HCT116 (cell line): ENCODE measurements around the gene IL3RA. TPM values are rescaled to one million over a fixed set of nuclear protein-coding genes. Genes with fewer than 3 reads are reported as not detected.

Experiments
- ATAC-seq: fragments of 200-7000 bp; cut with Tn5 transposase; 2 replicates; pipeline ENCODE4 v1.9.1; 2020; ENCODE audit warnings: mild to moderate bottlenecking, moderate library complexity
- BruUV-seq: library from RNA; stranded (reverse); fragments of 400-500 nt; replicated peaks from 2 replicates; lab custom pipeline; 2021; lab: Mats Ljungman, UMichigan
- CTCF ChIA-PET: fragments of 300-600 bp; sonication (Branson Sonifier 250); formaldehyde crosslinking; loops from one replicate; lab custom pipeline; 2021; ENCODE audit warnings: antibody characterized with exemption; lab: Charles Lee
- POLR2A ChIA-PET: fragments of 300-600, 350-600 bp; sonication (Branson Sonifier 250); formaldehyde crosslinking; loops from one replicate; lab custom pipeline; 2021; ENCODE audit warnings: antibody characterized with exemption; lab: Charles Lee
- RAD21 ChIA-PET, 2 experiments: fragments of 300-600 bp; sonication (Branson Sonifier 250); formaldehyde crosslinking; loops; one replicate each; lab custom pipeline; 2023; ENCODE audit warnings: low total read pairs in 2 of 2; ENCODE audit not compliant: uncharacterized antibody in 2 of 2, unreplicated experiment in 2 of 2, low non-redundant PET in 1 of 2; lab: Charles Lee
- DNase-seq: peaks from one replicate; pipeline ENCODE4 v3.0.0-alpha.2; 2010; ENCODE audit warnings: low read depth, low spot score
- H2AFZ ChIP-seq: fragments of 200-600 bp; shearing (Covaris generic), sonication (generic); 2 replicates; pipeline ENCODE4 v1.6.1; 2017; ENCODE audit warnings: low read depth, mixed run types, mixed read lengths, antibody characterized with exemption, low read length; ENCODE audit not compliant: poor library complexity, severe bottlenecking
- H3K27ac ChIP-seq: 2 replicates; pipeline ENCODE4 v1.5.1; 2012; ENCODE audit warnings: low read depth, low read length
- H3K27me3 ChIP-seq: fragments of 200-600 bp; sonication (generic); 2 replicates; pipeline ENCODE4 v1.6.1; 2016; ENCODE audit warnings: mixed run types, low read length, mixed read lengths; ENCODE audit not compliant: insufficient read depth
- H3K36me3 ChIP-seq, 2 experiments: fragments of 200-500 bp in 1 of 2; fragments of 200-600 bp in 1 of 2; sonication (Bioruptor generic) in 1 of 2; sonication (generic) in 1 of 2; 2 replicates each; pipeline versions ENCODE4 v1.5.1 to v1.6.1; 2014 to 2016; ENCODE audit warnings: low read length in 2 of 2, inconsistent platforms in 1 of 2, mixed read lengths in 1 of 2, mixed run types in 1 of 2; ENCODE audit not compliant: insufficient read depth in 2 of 2, control insufficient read depth in 1 of 2
- H3K4me1 ChIP-seq, 2 experiments: fragments of 200-600 bp in 1 of 2; sonication (generic) in 1 of 2; 2 replicates each; pipeline versions ENCODE4 v1.5.1 to v1.6.1; 2012 to 2017; ENCODE audit warnings: low read length in 2 of 2, inconsistent platforms in 1 of 2, mild to moderate bottlenecking in 1 of 2, mixed read lengths in 1 of 2, mixed run types in 1 of 2, moderate library complexity in 1 of 2; ENCODE audit not compliant: insufficient read depth in 2 of 2, control insufficient read depth in 1 of 2
- H3K4me2 ChIP-seq: fragments of 200-600 bp; sonication (generic); 2 replicates; pipeline ENCODE4 v1.6.1; 2017; ENCODE audit warnings: mixed run types, low read length, mixed read lengths
- H3K4me3 ChIP-seq, 2 experiments: fragments of 200-600 bp in 1 of 2; sonication (generic) in 1 of 2; replicated peaks in 1 of 2; 2 replicates each; pipeline ENCODE4 v1.5.1; 2011 to 2016; ENCODE audit warnings: low read length in 2 of 2, control low read depth in 1 of 2, low read depth in 1 of 2, mild to moderate bottlenecking in 1 of 2, mixed read lengths in 1 of 2, mixed run types in 1 of 2
- H3K79me2 ChIP-seq: fragments of 200-600 bp; sonication (generic); 2 replicates; pipeline ENCODE4 v1.6.1; 2017; ENCODE audit warnings: mild to moderate bottlenecking, mixed run types, low read length, moderate library complexity, mixed read lengths; ENCODE audit not compliant: insufficient read depth
- H3K9ac ChIP-seq: fragments of 200-600 bp; sonication (generic); 2 replicates; pipeline ENCODE4 v1.6.1; 2016; ENCODE audit warnings: low read length, mixed read lengths
- H3K9me2 ChIP-seq: fragments of 200-600 bp; sonication (generic), shearing (Covaris generic); 2 replicates; pipeline ENCODE4 v1.6.1; 2017; ENCODE audit warnings: mixed run types, mild to moderate bottlenecking, moderate library complexity; ENCODE audit not compliant: insufficient read depth
- H3K9me3 ChIP-seq, 2 experiments: fragments of 200-500 bp in 1 of 2; fragments of 200-600 bp in 1 of 2; sonication (Bioruptor generic) in 1 of 2; sonication (generic) in 1 of 2; 2 replicates each; pipeline ENCODE4 v1.6.1; 2014 to 2017; ENCODE audit warnings: low read length in 2 of 2, mixed read lengths in 2 of 2, inconsistent platforms in 1 of 2, low read depth in 1 of 2, mild to moderate bottlenecking in 1 of 2, mixed run types in 1 of 2, moderate library complexity in 1 of 2; ENCODE audit not compliant: control insufficient read depth in 1 of 2, insufficient read depth in 1 of 2
- H4K20me1 ChIP-seq: fragments of 200-600 bp; sonication (generic), shearing (Covaris generic); 2 replicates; pipeline ENCODE4 v1.6.1; 2017; ENCODE audit warnings: mixed run types, mild to moderate bottlenecking, moderate library complexity; ENCODE audit not compliant: insufficient read depth
- EZH2phosphoT487 ChIP-seq: fragments of 200-600 bp; IDR thresholded peaks from 2 replicates; pipeline ENCODE4 v1.6.1; 2018; ENCODE audit warnings: antibody characterized with exemption, borderline replicate concordance
- POLR2AphosphoS5 ChIP-seq: IDR thresholded peaks from 2 replicates; pipeline ENCODE4 v1.6.1; 2011; ENCODE audit warnings: mild to moderate bottlenecking, low read depth, low read length, moderate library complexity
- RAD21 ChIP-seq: IDR thresholded peaks from 2 replicates; pipeline ENCODE4 v1.6.1; 2012; ENCODE audit warnings: low read depth, mild to moderate bottlenecking
- SIN3A ChIP-seq: IDR thresholded peaks from 2 replicates; pipeline ENCODE4 v1.6.1; 2012; ENCODE audit warnings: low read depth
- SP1 ChIP-seq: IDR thresholded peaks from 2 replicates; pipeline ENCODE4 v1.6.1; 2012; ENCODE audit warnings: low read depth
- TCF7L2 ChIP-seq: IDR thresholded peaks from 2 replicates; pipeline ENCODE4 v1.7.0; 2011; ENCODE audit warnings: borderline replicate concordance, inconsistent platforms; ENCODE audit not compliant: insufficient read depth, insufficient read length; ENCODE audit errors: extremely low read depth
- YY1 ChIP-seq: IDR thresholded peaks from 2 replicates; pipeline ENCODE4 v1.6.1; 2011; ENCODE audit warnings: low read length, low read depth, moderate library complexity, mild to moderate bottlenecking; ENCODE audit not compliant: insufficient replicate concordance; ENCODE audit errors: extremely low read depth
- ZFX ChIP-seq: fragments of 450-650 bp; IDR thresholded peaks from 2 replicates; pipeline ENCODE4 v1.6.1; 2017
- intact Hi-C: fragments of 100-400 bp; cut with micrococcal nuclease; formaldehyde crosslinking; loops from 2 replicates; pipeline ENCODE4 v1.10.0; 2022
- total RNA-seq: library from RNA; stranded (reverse); gene quantifications from one replicate; pipeline ENCODE4 v1.2.1, GENCODE V29; 2021; ENCODE audit not compliant: unreplicated experiment
- TF ChIP-seq, protein P1 (sequence below): IDR thresholded peaks from 2 replicates; pipeline ENCODE4 v1.6.1; 2012; ENCODE audit warnings: low read depth
- TF ChIP-seq, protein P2 (sequence below), 3 experiments: fragments of 200-600 bp in 1 of 3; sonication (generic) in 1 of 3; IDR thresholded peaks in 2 of 3; conservative IDR thresholded peaks in 1 of 3; 2 replicates each; pipeline ENCODE4 v1.5.1; 2012 to 2017; ENCODE audit warnings: low read depth in 2 of 3, low read length in 2 of 3, antibody characterized with exemption in 1 of 3, borderline replicate concordance in 1 of 3, control low read depth in 1 of 3, mild to moderate bottlenecking in 1 of 3, mixed read lengths in 1 of 3, mixed run types in 1 of 3, moderate library complexity in 1 of 3; ENCODE audit not compliant: insufficient read depth in 1 of 3

IL3RA gene
- total RNA-seq, 1 experiment from 2014 or later, result not detected

DNA sequence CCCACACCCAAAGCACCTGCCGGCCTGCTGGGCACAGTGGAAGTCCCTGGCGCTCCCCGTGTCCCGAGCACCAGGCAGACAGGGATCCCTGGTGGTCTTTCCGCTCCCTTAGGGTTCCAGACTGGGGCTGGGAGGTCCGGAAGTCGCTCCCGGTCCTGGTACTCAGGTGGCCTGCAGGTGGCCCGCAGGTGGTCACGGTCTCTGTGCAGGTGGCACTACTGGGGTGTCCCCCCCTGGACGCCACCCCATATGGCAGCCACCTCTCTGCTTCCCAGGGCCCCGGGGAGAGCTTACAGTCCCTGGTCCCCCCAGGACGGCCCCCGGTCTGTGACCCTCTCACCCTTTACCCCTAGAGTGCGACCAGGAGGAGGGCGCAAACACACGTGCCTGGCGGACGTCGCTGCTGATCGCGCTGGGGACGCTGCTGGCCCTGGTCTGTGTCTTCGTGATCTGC, 41.7 kb downstream of the IL3RA start:
- no peak overlapping the region for H2AFZ ChIP-seq
- no peaks in the 10 kb centered on the region for H3K9me2 ChIP-seq
- no peak overlapping the region for H3K4me2 ChIP-seq
- no peak overlapping the region for H3K27ac ChIP-seq
- ATAC-seq, result no peak
- H3K27me3 ChIP-seq, result no peaks in the 10 kb centered on the region
- no peaks in the 10 kb centered on the region for H4K20me1 ChIP-seq
- DNase-seq, result no peak
- intact Hi-C loops, result no loop called here
- no peak overlapping the region for H3K4me3 ChIP-seq
- no peaks in the 10 kb centered on the region for H3K36me3 ChIP-seq
- H3K4me1 ChIP-seq, result peaks cover 2 to 18% of the 10 kb centered on the region in 2 experiments; a peak in 3 of 4 replicates
- no peak overlapping the region for H3K9ac ChIP-seq
- POLR2A ChIA-PET, result no interaction called here
- no TSS peak for BruUV-seq
- RAD21 ChIA-PET, result no interaction called here
- CTCF ChIA-PET, result no interaction called here
- H3K79me2 ChIP-seq, result no peaks in the 10 kb centered on the region
- TF ChIP-seq SP1 (no peak), SIN3A (no peak), POLR2AphosphoS5 (no peak)
- H3K9me3 ChIP-seq, result no peaks in the 10 kb centered on the region

DNA sequence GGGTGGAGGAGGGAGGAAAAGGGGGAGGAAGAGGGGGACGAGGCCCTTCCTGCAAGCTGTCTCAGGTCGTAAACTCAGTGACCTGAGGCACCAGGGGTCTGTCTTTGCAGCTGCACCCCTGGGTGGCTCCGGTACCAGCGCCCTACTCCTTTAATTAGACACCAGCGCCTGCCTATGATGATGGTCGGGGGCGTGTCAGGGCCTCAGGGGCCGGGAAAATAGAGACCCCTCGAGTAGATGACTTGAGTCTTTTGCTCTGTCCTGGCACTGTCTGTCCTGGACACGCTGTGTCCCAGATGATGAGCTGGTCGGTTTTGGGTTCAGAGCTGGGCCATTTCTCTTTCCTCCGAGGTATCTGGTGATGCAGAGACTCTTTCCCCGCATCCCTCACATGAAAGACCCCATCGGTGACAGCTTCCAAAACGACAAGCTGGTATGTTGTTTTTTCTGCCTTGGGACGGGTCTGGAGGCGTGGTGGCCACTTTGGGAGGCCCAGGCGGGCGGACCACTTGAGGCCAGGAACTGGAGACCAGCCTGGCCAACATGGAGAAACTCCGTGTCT, 44.2 kb downstream of the IL3RA start:
- RAD21 ChIA-PET, result no interaction called here
- TF ChIP-seq TCF7L2 (no peak), ZFX (no peak), POLR2AphosphoS5 (no peak), YY1 (no peak), RAD21 (no peak), SIN3A (no peak), EZH2phosphoT487 (no peak)
- TF ChIP-seq, protein P1, sequence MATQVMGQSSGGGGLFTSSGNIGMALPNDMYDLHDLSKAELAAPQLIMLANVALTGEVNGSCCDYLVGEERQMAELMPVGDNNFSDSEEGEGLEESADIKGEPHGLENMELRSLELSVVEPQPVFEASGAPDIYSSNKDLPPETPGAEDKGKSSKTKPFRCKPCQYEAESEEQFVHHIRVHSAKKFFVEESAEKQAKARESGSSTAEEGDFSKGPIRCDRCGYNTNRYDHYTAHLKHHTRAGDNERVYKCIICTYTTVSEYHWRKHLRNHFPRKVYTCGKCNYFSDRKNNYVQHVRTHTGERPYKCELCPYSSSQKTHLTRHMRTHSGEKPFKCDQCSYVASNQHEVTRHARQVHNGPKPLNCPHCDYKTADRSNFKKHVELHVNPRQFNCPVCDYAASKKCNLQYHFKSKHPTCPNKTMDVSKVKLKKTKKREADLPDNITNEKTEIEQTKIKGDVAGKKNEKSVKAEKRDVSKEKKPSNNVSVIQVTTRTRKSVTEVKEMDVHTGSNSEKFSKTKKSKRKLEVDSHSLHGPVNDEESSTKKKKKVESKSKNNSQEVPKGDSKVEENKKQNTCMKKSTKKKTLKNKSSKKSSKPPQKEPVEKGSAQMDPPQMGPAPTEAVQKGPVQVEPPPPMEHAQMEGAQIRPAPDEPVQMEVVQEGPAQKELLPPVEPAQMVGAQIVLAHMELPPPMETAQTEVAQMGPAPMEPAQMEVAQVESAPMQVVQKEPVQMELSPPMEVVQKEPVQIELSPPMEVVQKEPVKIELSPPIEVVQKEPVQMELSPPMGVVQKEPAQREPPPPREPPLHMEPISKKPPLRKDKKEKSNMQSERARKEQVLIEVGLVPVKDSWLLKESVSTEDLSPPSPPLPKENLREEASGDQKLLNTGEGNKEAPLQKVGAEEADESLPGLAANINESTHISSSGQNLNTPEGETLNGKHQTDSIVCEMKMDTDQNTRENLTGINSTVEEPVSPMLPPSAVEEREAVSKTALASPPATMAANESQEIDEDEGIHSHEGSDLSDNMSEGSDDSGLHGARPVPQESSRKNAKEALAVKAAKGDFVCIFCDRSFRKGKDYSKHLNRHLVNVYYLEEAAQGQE, result no peak
- TF ChIP-seq, protein P2, sequence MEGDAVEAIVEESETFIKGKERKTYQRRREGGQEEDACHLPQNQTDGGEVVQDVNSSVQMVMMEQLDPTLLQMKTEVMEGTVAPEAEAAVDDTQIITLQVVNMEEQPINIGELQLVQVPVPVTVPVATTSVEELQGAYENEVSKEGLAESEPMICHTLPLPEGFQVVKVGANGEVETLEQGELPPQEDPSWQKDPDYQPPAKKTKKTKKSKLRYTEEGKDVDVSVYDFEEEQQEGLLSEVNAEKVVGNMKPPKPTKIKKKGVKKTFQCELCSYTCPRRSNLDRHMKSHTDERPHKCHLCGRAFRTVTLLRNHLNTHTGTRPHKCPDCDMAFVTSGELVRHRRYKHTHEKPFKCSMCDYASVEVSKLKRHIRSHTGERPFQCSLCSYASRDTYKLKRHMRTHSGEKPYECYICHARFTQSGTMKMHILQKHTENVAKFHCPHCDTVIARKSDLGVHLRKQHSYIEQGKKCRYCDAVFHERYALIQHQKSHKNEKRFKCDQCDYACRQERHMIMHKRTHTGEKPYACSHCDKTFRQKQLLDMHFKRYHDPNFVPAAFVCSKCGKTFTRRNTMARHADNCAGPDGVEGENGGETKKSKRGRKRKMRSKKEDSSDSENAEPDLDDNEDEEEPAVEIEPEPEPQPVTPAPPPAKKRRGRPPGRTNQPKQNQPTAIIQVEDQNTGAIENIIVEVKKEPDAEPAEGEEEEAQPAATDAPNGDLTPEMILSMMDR (IDR thresholded peaks at IDR 0.05 in 2 of 3, conservative IDR thresholded peaks at IDR 0.05 in 1 of 3; ENCODE audit: borderline replicate concordance in 1 of 3, insufficient read depth in 1 of 3, low read depth in 2 of 3, low read length in 2 of 3), result no peak

More for the DNA sequence above, 44.2 kb downstream of the IL3RA start:
- Histone ChIP-seq H4K20me1 (no peaks in the 10 kb centered on the region), H3K9me2 (no peaks in the 10 kb centered on the region), H3K27ac (no peak overlapping the region), H3K4me1 (peaks cover 3 to 40% of the 10 kb centered on the region in 2 experiments; a peak in 3 of 4 replicates), H3K36me3 (peaks cover 0 to under 1% of the 10 kb centered on the region in 2 experiments; a peak in 3 of 4 replicates), H3K79me2 (no peaks in the 10 kb centered on the region), H3K27me3 (no peaks in the 10 kb centered on the region), H2AFZ (no peak overlapping the region), H3K9me3 (no peaks in the 10 kb centered on the region), H3K4me3 (no peak overlapping the region), H3K9ac (no peak overlapping the region), H3K4me2 (no peak overlapping the region)
- intact Hi-C loops, result loop anchor here (5.0 kb wide), 1 partner anchor 58 kb away; no protein-coding TSS in a partner anchor
- no TSS peak for BruUV-seq
- DNase-seq (no peak), ATAC-seq (0 out of 2 replicates have a peak, but pooled peaks have one; percentile 0)
- ChIA-PET POLR2A (no interaction called here), CTCF (no interaction called here)
